Keratinocyte (primary cell): ENCODE data around the gene FUT8. TPM values are rescaled to one million over a fixed set of nuclear protein-coding genes. Genes with fewer than 3 reads are reported as not detected.

Source experiments
- DNase-seq: peaks from one replicate; pipeline ENCODE4 v3.0.0-alpha.2; 2011; ENCODE audit warnings: low read depth, missing footprints, low spot score
- FAIRE-seq: peaks from 2 replicates; lab custom pipeline; 2011; peaks lifted over from hg19 to GRCh38; lab: Jason Lieb, UNC
- H2AFZ ChIP-seq: 2 replicates; pipeline ENCODE4 v1.6.0; 2012; ENCODE audit warnings: low read length, control low read depth, inconsistent platforms; ENCODE audit not compliant: control insufficient read depth
- H3K27ac ChIP-seq: 2 replicates; pipeline ENCODE4 v1.5.1; 2011; ENCODE audit warnings: low read length; ENCODE audit not compliant: control insufficient read depth, insufficient read depth
- H3K27me3 ChIP-seq: 3 replicates; pipeline ENCODE4 v1.6.0; 2011; ENCODE audit warnings: low read length; ENCODE audit not compliant: control insufficient read depth, insufficient read depth; ENCODE audit errors: extremely low read depth
- H3K36me3 ChIP-seq, 2 experiments: 2 replicates in 1 of 2; 3 replicates in 1 of 2; pipeline ENCODE4 v1.5.1; 2011; ENCODE audit warnings: low read length in 2 of 2, mild to moderate bottlenecking in 1 of 2; ENCODE audit not compliant: control insufficient read depth in 2 of 2, insufficient read depth in 2 of 2; ENCODE audit errors: extremely low read depth in 1 of 2
- H3K4me1 ChIP-seq: 3 replicates; pipeline ENCODE4 v1.5.1; 2011; ENCODE audit warnings: low read length; ENCODE audit not compliant: control insufficient read depth, insufficient read depth; ENCODE audit errors: extremely low read depth
- H3K4me2 ChIP-seq: 3 replicates; pipeline ENCODE4 v1.6.0; 2011; ENCODE audit warnings: low read depth, low read length; ENCODE audit not compliant: control insufficient read depth, insufficient read depth; ENCODE audit errors: extremely low read depth
- H3K4me3 ChIP-seq, 3 experiments: fragments of 200-600 bp in 1 of 3; sonication (generic) in 1 of 3; 2 replicates in 2 of 3; 3 replicates in 1 of 3; pipeline ENCODE4 v1.5.1; 2011 to 2016; ENCODE audit warnings: low read length in 3 of 3, mild to moderate bottlenecking in 3 of 3, control low read depth in 2 of 3, inconsistent platforms in 1 of 3, low read depth in 1 of 3, mixed read lengths in 1 of 3, mixed run types in 1 of 3, moderate library complexity in 1 of 3; ENCODE audit not compliant: control insufficient read depth in 2 of 3, insufficient read depth in 2 of 3; ENCODE audit errors: extremely low read depth in 1 of 3
- H3K79me2 ChIP-seq: 2 replicates; pipeline ENCODE4 v1.6.0; 2012; ENCODE audit warnings: low read length; ENCODE audit not compliant: control insufficient read depth, insufficient read depth
- H3K9ac ChIP-seq: 3 replicates; pipeline ENCODE4 v1.6.0; 2011; ENCODE audit warnings: low read length; ENCODE audit not compliant: control insufficient read depth, insufficient read depth; ENCODE audit errors: extremely low read depth
- H3K9me1 ChIP-seq: 3 replicates; pipeline ENCODE4 v1.6.0; 2011; ENCODE audit warnings: low read length; ENCODE audit not compliant: control insufficient read depth, insufficient read depth; ENCODE audit errors: extremely low read depth
- H3K9me3 ChIP-seq: 2 replicates; pipeline ENCODE4 v1.5.1; 2012; ENCODE audit warnings: low read depth, low read length; ENCODE audit not compliant: control insufficient read depth
- H4K20me1 ChIP-seq: 3 replicates; pipeline ENCODE4 v1.6.0; 2011; ENCODE audit warnings: low read length; ENCODE audit not compliant: control insufficient read depth, insufficient read depth; ENCODE audit errors: extremely low read depth
- EZH2 ChIP-seq: IDR thresholded peaks from one replicate; pipeline ENCODE4 v1.6.1; 2012; ENCODE audit warnings: inconsistent platforms, mild to moderate bottlenecking, low read length, moderate library complexity
- dilution Hi-C: fragments of 300-500 bp; cut with MboI; formaldehyde crosslinking; loops from one replicate; pipeline ENCODE4 v1.7.0; 2020; ENCODE audit warnings: low sequenced_read_pairs; ENCODE audit not compliant: extremely low pct_ligation_motif_present
- polyA plus RNA-seq, 5 experiments: library from polyadenylated mRNA; depleted of rRNA in 3 of 5; stranded (reverse) in 3 of 5; stranded (forward) in 1 of 5; unstranded in 1 of 5; fragments of >200 nt; gene quantifications; 1 replicate in 1 of 5; 2 replicates in 3 of 5; 3 replicates in 1 of 5; pipeline versions ENCODE4 v1.2.1 to v1.2.3, GENCODE V29; 2011 to 2012; ENCODE audit warnings: missing spikeins in 2 of 5, low read depth in 1 of 5, low replicate concordance in 1 of 5
- TF ChIP-seq, protein P1 (sequence below), 3 experiments: IDR thresholded peaks in 1 of 3; conservative IDR thresholded peaks in 1 of 3; optimal IDR thresholded peaks in 1 of 3; 2 replicates in 2 of 3; 3 replicates in 1 of 3; pipeline versions ENCODE3 to v1.5.1; 2011; ENCODE audit warnings: low read length in 3 of 3, mild to moderate bottlenecking in 3 of 3, moderate library complexity in 2 of 3, control low read depth in 1 of 3, inconsistent platforms in 1 of 3; ENCODE audit not compliant: insufficient read depth in 2 of 3; ENCODE audit errors: extremely low read depth in 1 of 3

FUT8 gene
- polyA plus RNA-seq, 1 donor (not counting 4 experiments of a cell fraction or from before 2014, with no cell fraction given), result 12.5 TPM

GRCh38 chr14:65790172-65790815 is 377.8 kb downstream of the FUT8 start:
- Histone ChIP-seq H4K20me1 (no peaks in the 10 kb centered on the region), H3K9me1 (no peaks in the 10 kb centered on the region), H2AFZ (no peak overlapping the region), H3K9ac (no peak overlapping the region), H3K36me3 (no peaks in the 10 kb centered on the region), H3K79me2 (no peaks in the 10 kb centered on the region), H3K4me2 (no peak overlapping the region), H3K4me3 (no peak overlapping the region), H3K4me1 (peaks cover 9% of the 10 kb centered on the region), H3K27me3 (peaks cover 6% of the 10 kb centered on the region), H3K9me3 (no peaks in the 10 kb centered on the region), H3K27ac (no peak overlapping the region)
- dilution Hi-C loops, result no loop called here
- TF ChIP-seq EZH2, result no peak
- TF ChIP-seq, protein P1, sequence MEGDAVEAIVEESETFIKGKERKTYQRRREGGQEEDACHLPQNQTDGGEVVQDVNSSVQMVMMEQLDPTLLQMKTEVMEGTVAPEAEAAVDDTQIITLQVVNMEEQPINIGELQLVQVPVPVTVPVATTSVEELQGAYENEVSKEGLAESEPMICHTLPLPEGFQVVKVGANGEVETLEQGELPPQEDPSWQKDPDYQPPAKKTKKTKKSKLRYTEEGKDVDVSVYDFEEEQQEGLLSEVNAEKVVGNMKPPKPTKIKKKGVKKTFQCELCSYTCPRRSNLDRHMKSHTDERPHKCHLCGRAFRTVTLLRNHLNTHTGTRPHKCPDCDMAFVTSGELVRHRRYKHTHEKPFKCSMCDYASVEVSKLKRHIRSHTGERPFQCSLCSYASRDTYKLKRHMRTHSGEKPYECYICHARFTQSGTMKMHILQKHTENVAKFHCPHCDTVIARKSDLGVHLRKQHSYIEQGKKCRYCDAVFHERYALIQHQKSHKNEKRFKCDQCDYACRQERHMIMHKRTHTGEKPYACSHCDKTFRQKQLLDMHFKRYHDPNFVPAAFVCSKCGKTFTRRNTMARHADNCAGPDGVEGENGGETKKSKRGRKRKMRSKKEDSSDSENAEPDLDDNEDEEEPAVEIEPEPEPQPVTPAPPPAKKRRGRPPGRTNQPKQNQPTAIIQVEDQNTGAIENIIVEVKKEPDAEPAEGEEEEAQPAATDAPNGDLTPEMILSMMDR (optimal IDR thresholded peaks at IDR 0.05 in 1 of 3, IDR thresholded peaks at IDR 0.05 in 1 of 3, conservative IDR thresholded peaks at IDR 0.05 in 1 of 3; ENCODE audit: extremely low read depth in 1 of 3, insufficient read depth in 2 of 3, low read length in 3 of 3), result no peak
- FAIRE-seq (no peak), DNase-seq (no peak)

- DNase-seq (no peak), FAIRE-seq (peak; percentile 75)
- peaks cover 6% of the 10 kb centered on the region for H3K27me3 ChIP-seq
- no peak overlapping the region for H2AFZ ChIP-seq
- H3K79me2 ChIP-seq, result no peaks in the 10 kb centered on the region
- TF ChIP-seq, protein P1 (optimal IDR thresholded peaks at IDR 0.05 in 1 of 3, IDR thresholded peaks at IDR 0.05 in 1 of 3, conservative IDR thresholded peaks at IDR 0.05 in 1 of 3; ENCODE audit: extremely low read depth in 1 of 3, insufficient read depth in 2 of 3, low read length in 3 of 3), result no peak
- no peak for TF ChIP-seq EZH2
- H3K4me2 ChIP-seq, result peak overlapping the region; percentile 18
- H3K9me1 ChIP-seq, result no peaks in the 10 kb centered on the region
- no peak overlapping the region for H3K9ac ChIP-seq
- H4K20me1 ChIP-seq, result no peaks in the 10 kb centered on the region
- H3K27ac ChIP-seq, result no peak overlapping the region
- H3K4me3 ChIP-seq, result no peak overlapping the region
- H3K36me3 ChIP-seq, result no peaks in the 10 kb centered on the region
- dilution Hi-C loops, result no loop called here
- peaks cover 9% of the 10 kb centered on the region for H3K4me1 ChIP-seq
- H3K9me3 ChIP-seq, result no peaks in the 10 kb centered on the region
Observed at GRCh38 chr14:65791191-65791981, 378.9 kb downstream of the FUT8 start.
